ENCODE results near the gene DOK7.

DOK7 gene

GRCh38 chr4:3429651-3430050 is 33.5 kb upstream of the DOK7 start:
- no peak overlapping the region for H3K9ac ChIP-seq (ENCODE audit: insufficient read length, low read depth)
- TF ChIP-seq YY1 (IDR thresholded peaks at IDR 0.05; ENCODE audit: insufficient read depth, insufficient read length) (no peak), ZNF274 (IDR thresholded peaks at IDR 0.05; ENCODE audit: low read depth, low read length) (no peak), SUZ12 (IDR thresholded peaks at IDR 0.05; ENCODE audit: extremely low read depth, insufficient read depth, insufficient read length) (no peak)
- H3K4me1 ChIP-seq (ENCODE audit: insufficient read depth, insufficient read length), result no peaks in the 10 kb centered on the region
- peaks cover 16% of the 10 kb centered on the region for H3K36me3 ChIP-seq (ENCODE audit: insufficient read depth, insufficient read length, low read length)
- no peaks in the 10 kb centered on the region for H3K9me3 ChIP-seq (ENCODE audit: insufficient read depth, low read length)
- no peak for DNase-seq (ENCODE audit: low read depth, low spot score)
- H3K27me3 ChIP-seq (ENCODE audit: insufficient read depth, insufficient read length), result no peaks in the 10 kb centered on the region
- no peak overlapping the region for H3K4me3 ChIP-seq (ENCODE audit: insufficient read length, low read depth)

- no peak for TF ChIP-seq SUZ12 (IDR thresholded peaks at IDR 0.05; ENCODE audit: extremely low read depth, insufficient read depth, insufficient read length)
- no peak for TF ChIP-seq YY1 (IDR thresholded peaks at IDR 0.05; ENCODE audit: insufficient read depth, insufficient read length)
- TF ChIP-seq ZNF274 (IDR thresholded peaks at IDR 0.05; ENCODE audit: low read depth, low read length), result no peak
- Histone ChIP-seq H3K4me3 (ENCODE audit: insufficient read length, low read depth) (no peak overlapping the region), H3K36me3 (ENCODE audit: insufficient read depth, insufficient read length, low read length) (peaks cover 16% of the 10 kb centered on the region), H3K9me3 (ENCODE audit: insufficient read depth, low read length) (no peaks in the 10 kb centered on the region), H3K27me3 (ENCODE audit: insufficient read depth, insufficient read length) (no peaks in the 10 kb centered on the region), H3K4me1 (ENCODE audit: insufficient read depth, insufficient read length) (peaks cover 5% of the 10 kb centered on the region), H3K9ac (ENCODE audit: insufficient read length, low read depth) (no peak overlapping the region)
- DNase-seq (ENCODE audit: low read depth, low spot score), result no peak
Observed at GRCh38 chr4:3430524-3430923, 32.6 kb upstream of the DOK7 start.

- Histone ChIP-seq H3K27me3 (ENCODE audit: insufficient read depth, insufficient read length) (no peaks in the 10 kb centered on the region), H3K4me3 (ENCODE audit: insufficient read length, low read depth) (no peak overlapping the region), H3K9me3 (ENCODE audit: insufficient read depth, low read length) (no peaks in the 10 kb centered on the region), H3K36me3 (ENCODE audit: insufficient read depth, insufficient read length, low read length) (peaks cover 16% of the 10 kb centered on the region), H3K9ac (ENCODE audit: insufficient read length, low read depth) (no peak overlapping the region), H3K4me1 (ENCODE audit: insufficient read depth, insufficient read length) (peaks cover 9% of the 10 kb centered on the region)
- TF ChIP-seq YY1 (IDR thresholded peaks at IDR 0.05; ENCODE audit: insufficient read depth, insufficient read length), result no peak
- no peak for TF ChIP-seq ZNF274 (IDR thresholded peaks at IDR 0.05; ENCODE audit: low read depth, low read length)
- no peak for TF ChIP-seq SUZ12 (IDR thresholded peaks at IDR 0.05; ENCODE audit: extremely low read depth, insufficient read depth, insufficient read length)
- DNase-seq (ENCODE audit: low read depth, low spot score), result no peak
Observed at GRCh38 chr4:3431446-3431993, 31.6 kb upstream of the DOK7 start.

GRCh38 chr4:3432381-3432790 is 30.7 kb upstream of the DOK7 start:
- Histone ChIP-seq H3K36me3 (ENCODE audit: insufficient read depth, insufficient read length, low read length) (peaks cover 16% of the 10 kb centered on the region), H3K9ac (ENCODE audit: insufficient read length, low read depth) (no peak overlapping the region), H3K4me1 (ENCODE audit: insufficient read depth, insufficient read length) (peaks cover 10% of the 10 kb centered on the region), H3K27me3 (ENCODE audit: insufficient read depth, insufficient read length) (no peaks in the 10 kb centered on the region), H3K4me3 (ENCODE audit: insufficient read length, low read depth) (no peak overlapping the region), H3K9me3 (ENCODE audit: insufficient read depth, low read length) (no peaks in the 10 kb centered on the region)
- TF ChIP-seq YY1 (IDR thresholded peaks at IDR 0.05; ENCODE audit: insufficient read depth, insufficient read length) (no peak), ZNF274 (IDR thresholded peaks at IDR 0.05; ENCODE audit: low read depth, low read length) (no peak), SUZ12 (IDR thresholded peaks at IDR 0.05; ENCODE audit: extremely low read depth, insufficient read depth, insufficient read length) (no peak)
- DNase-seq (ENCODE audit: low read depth, low spot score), result no peak

- H3K4me1 ChIP-seq (ENCODE audit: insufficient read depth, insufficient read length), result peaks cover 10% of the 10 kb centered on the region
- no peaks in the 10 kb centered on the region for H3K27me3 ChIP-seq (ENCODE audit: insufficient read depth, insufficient read length)
- H3K4me3 ChIP-seq (ENCODE audit: insufficient read length, low read depth), result no peak overlapping the region
- no peak for DNase-seq (ENCODE audit: low read depth, low spot score)
- TF ChIP-seq SUZ12 (IDR thresholded peaks at IDR 0.05; ENCODE audit: extremely low read depth, insufficient read depth, insufficient read length) (no peak), YY1 (IDR thresholded peaks at IDR 0.05; ENCODE audit: insufficient read depth, insufficient read length) (no peak)
- no peak overlapping the region for H3K9ac ChIP-seq (ENCODE audit: insufficient read length, low read depth)
- no peaks in the 10 kb centered on the region for H3K9me3 ChIP-seq (ENCODE audit: insufficient read depth, low read length)
- H3K36me3 ChIP-seq (ENCODE audit: insufficient read depth, insufficient read length, low read length), result peaks cover 16% of the 10 kb centered on the region
Observed at GRCh38 chr4:3433138-3433869, 29.8 kb upstream of the DOK7 start.

GRCh38 chr4:3434881-3435685 is 28.0 kb upstream of the DOK7 start:
- TF ChIP-seq YY1 (IDR thresholded peaks at IDR 0.05; ENCODE audit: insufficient read depth, insufficient read length), result no peak
- TF ChIP-seq SUZ12 (IDR thresholded peaks at IDR 0.05; ENCODE audit: extremely low read depth, insufficient read depth, insufficient read length), result no peak
- no peak for TF ChIP-seq ZNF274 (IDR thresholded peaks at IDR 0.05; ENCODE audit: low read depth, low read length)
- Histone ChIP-seq H3K4me3 (ENCODE audit: insufficient read length, low read depth) (no peak overlapping the region), H3K36me3 (ENCODE audit: insufficient read depth, insufficient read length, low read length) (peaks cover 9% of the 10 kb centered on the region), H3K9me3 (ENCODE audit: insufficient read depth, low read length) (no peaks in the 10 kb centered on the region), H3K27me3 (ENCODE audit: insufficient read depth, insufficient read length) (no peaks in the 10 kb centered on the region), H3K4me1 (ENCODE audit: insufficient read depth, insufficient read length) (peaks cover 10% of the 10 kb centered on the region), H3K9ac (ENCODE audit: insufficient read length, low read depth) (no peak overlapping the region)
- DNase-seq (ENCODE audit: low read depth, low spot score), result no peak

GRCh38 chr4:3435686-3435956 is 27.5 kb upstream of the DOK7 start:
- H3K4me3 ChIP-seq (ENCODE audit: insufficient read length, low read depth), result no peak overlapping the region
- no peak overlapping the region for H3K9ac ChIP-seq (ENCODE audit: insufficient read length, low read depth)
- no peak for DNase-seq (ENCODE audit: low read depth, low spot score)
- H3K27me3 ChIP-seq (ENCODE audit: insufficient read depth, insufficient read length), result no peaks in the 10 kb centered on the region
- H3K9me3 ChIP-seq (ENCODE audit: insufficient read depth, low read length), result no peaks in the 10 kb centered on the region
- H3K36me3 ChIP-seq (ENCODE audit: insufficient read depth, insufficient read length, low read length), result peaks cover 7% of the 10 kb centered on the region
- TF ChIP-seq SUZ12 (IDR thresholded peaks at IDR 0.05; ENCODE audit: extremely low read depth, insufficient read depth, insufficient read length), result no peak
- no peak for TF ChIP-seq ZNF274 (IDR thresholded peaks at IDR 0.05; ENCODE audit: low read depth, low read length)
- no peak for TF ChIP-seq YY1 (IDR thresholded peaks at IDR 0.05; ENCODE audit: insufficient read depth, insufficient read length)
- H3K4me1 ChIP-seq (ENCODE audit: insufficient read depth, insufficient read length), result peaks cover 13% of the 10 kb centered on the region
